ENCODE results near the gene GPR158. TPM values are rescaled to one million over a fixed set of nuclear protein-coding genes. Genes with fewer than 3 reads are reported as not detected.

The GPR158 gene
- total RNA-seq, 1 donor from 2014 or later = not detected

DNA sequence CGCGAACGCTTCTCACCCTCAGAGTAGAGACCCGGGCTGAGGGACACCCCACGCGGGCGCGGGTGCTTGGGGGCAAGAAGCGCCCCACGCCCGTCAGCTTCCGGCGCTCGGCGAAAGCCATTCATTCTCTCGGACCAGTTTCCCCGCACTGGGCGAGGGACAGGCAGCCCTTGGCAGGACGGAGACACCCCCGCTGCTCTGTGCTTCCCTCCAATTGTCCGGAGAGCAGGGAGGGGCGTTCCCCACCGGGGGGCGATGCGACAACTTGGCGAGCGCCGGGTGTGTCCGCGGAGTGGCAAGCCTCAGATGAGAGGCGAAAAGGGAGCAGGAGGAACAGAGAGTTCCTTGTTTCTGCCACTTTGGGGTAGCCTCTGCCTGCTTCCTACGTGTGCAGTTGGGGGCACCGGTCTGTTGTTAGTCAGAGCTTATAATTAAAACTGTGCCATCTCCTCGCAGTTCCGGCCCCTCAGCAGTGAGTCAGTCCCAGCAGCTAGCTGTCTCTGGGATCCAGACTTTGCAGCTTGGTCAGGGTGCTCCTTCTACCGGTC, 1.7 kb downstream of the GPR158 start:
- Mint-ChIP-seq H3K4me1 (peaks cover 4% of the 10 kb centered on the region), H3K27me3 (peaks cover 32% of the 10 kb centered on the region), H3K27ac (no peak overlapping the region), H3K36me3 (ENCODE audit: low read depth) (no peaks in the 10 kb centered on the region), H3K4me3 (no peak overlapping the region), H3K9me3 (peaks cover 6% of the 10 kb centered on the region)
- DNase-seq = no peak
- intact Hi-C loops (cut with micrococcal nuclease) = no loop called here

DNA sequence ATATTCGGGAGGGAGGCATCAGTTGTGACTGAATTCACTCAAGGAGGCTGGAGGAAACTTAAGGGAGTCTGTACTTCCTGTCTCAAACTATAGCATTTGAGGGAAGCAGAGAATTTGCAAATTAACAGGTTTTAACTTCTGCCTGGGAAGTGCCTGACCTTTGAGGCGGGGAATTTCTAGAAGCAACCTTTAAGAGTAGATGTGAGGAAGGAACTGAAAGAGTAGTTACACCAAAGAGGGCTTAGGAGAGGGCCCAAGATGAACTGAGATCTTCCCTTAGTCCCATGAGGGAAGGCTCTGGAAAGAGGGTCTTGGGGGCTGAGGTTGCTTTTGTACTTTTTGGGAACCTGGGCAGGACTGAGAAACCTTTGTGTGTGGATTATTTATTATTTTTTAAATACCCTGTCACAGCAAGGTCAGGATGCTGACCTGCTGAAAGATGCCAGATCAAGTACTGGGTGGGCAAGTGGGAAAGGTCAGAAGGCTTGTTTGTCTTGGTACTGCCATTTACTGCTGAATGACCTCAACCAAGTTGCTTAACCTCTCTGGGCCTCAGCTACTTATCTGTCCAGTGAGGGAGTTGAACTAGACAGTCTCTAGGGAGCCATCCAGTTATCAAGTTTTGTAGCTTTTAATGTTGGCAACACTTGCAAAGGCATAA, 2.4 kb downstream of the GPR158 start:
- Mint-ChIP-seq H3K9me3 (peaks cover 6% of the 10 kb centered on the region), H3K4me3 (no peak overlapping the region), H3K27me3 (peaks cover 32% of the 10 kb centered on the region), H3K27ac (no peak overlapping the region), H3K4me1 (peaks cover 4% of the 10 kb centered on the region), H3K36me3 (ENCODE audit: low read depth) (no peaks in the 10 kb centered on the region)
- intact Hi-C loops (cut with micrococcal nuclease) = no loop called here
- DNase-seq = no peak

- peaks cover 4% of the 10 kb centered on the region for H3K4me1 Mint-ChIP-seq
- intact Hi-C loops (cut with micrococcal nuclease) = no loop called here
- no peak for DNase-seq
- H3K4me3 Mint-ChIP-seq = no peak overlapping the region
- peaks cover 32% of the 10 kb centered on the region for H3K27me3 Mint-ChIP-seq
- peaks cover 6% of the 10 kb centered on the region for H3K9me3 Mint-ChIP-seq
- no peaks in the 10 kb centered on the region for H3K36me3 Mint-ChIP-seq (ENCODE audit: low read depth)
- H3K27ac Mint-ChIP-seq = no peak overlapping the region
Measured at GRCh38 chr10:25177754-25178135, 2.9 kb downstream of the GPR158 start.

DNA sequence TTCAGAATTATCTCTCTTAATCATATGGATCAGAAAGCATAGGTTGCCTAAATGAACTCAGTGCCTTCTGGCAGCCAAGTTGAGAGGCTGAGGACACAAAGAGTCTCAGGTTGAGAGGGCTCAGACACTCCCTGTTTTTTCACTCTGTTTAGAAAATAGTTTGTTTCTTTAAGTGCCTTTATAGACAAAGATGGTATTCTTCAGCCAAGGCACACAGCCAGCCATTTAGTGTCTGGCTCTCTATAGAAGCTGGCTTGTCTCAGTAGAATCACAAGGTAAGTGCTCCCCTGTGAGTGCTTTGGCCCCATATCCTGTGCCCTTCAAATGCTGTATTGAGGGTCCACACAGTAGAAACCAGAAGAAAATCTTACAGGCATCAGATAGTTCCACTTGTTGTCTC, 3.6 kb downstream of the GPR158 start:
- intact Hi-C loops (cut with micrococcal nuclease) = no loop called here
- DNase-seq = no peak
- H3K27me3 Mint-ChIP-seq = peaks cover 30% of the 10 kb centered on the region
- no peak overlapping the region for H3K27ac Mint-ChIP-seq
- H3K4me1 Mint-ChIP-seq = peaks cover 4% of the 10 kb centered on the region
- peaks cover 6% of the 10 kb centered on the region for H3K9me3 Mint-ChIP-seq
- H3K4me3 Mint-ChIP-seq = no peak overlapping the region
- no peaks in the 10 kb centered on the region for H3K36me3 Mint-ChIP-seq (ENCODE audit: low read depth)

DNA sequence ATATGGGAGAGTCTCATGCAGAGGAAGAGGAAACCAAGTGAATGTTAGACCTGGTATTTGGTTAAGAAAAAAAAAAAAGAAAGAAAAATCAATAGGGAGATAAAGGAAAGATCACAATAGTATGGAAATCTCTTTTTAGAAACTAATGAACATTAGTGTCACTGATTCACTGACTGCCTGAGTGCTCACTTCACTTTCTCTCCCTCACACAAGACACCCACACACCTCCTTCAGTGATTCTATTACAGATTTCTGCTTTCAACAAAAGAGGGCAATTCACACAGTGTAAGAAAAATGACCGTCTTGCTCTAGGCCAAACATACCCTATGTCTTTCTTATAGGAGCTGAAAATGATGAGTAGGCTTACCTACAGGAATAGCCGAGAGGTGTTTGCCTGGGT, 6.0 kb downstream of the GPR158 start:
- no peak for DNase-seq
- H3K36me3 Mint-ChIP-seq (ENCODE audit: low read depth) = no peaks in the 10 kb centered on the region
- no peak overlapping the region for H3K27ac Mint-ChIP-seq
- no peaks in the 10 kb centered on the region for H3K9me3 Mint-ChIP-seq
- H3K4me3 Mint-ChIP-seq = no peak overlapping the region
- intact Hi-C loops (cut with micrococcal nuclease) = no loop called here
- H3K27me3 Mint-ChIP-seq = peaks cover 16% of the 10 kb centered on the region
- no peaks in the 10 kb centered on the region for H3K4me1 Mint-ChIP-seq

GRCh38 chr10:25182636-25183035, 7.8 kb downstream of the GPR158 start:
- Mint-ChIP-seq H3K27me3 (peaks cover 3% of the 10 kb centered on the region), H3K4me3 (no peak overlapping the region), H3K9me3 (no peaks in the 10 kb centered on the region), H3K36me3 (ENCODE audit: low read depth) (no peaks in the 10 kb centered on the region), H3K4me1 (no peaks in the 10 kb centered on the region), H3K27ac (no peak overlapping the region)
- no peak for DNase-seq
- intact Hi-C loops (cut with micrococcal nuclease) = no loop called here

DNA sequence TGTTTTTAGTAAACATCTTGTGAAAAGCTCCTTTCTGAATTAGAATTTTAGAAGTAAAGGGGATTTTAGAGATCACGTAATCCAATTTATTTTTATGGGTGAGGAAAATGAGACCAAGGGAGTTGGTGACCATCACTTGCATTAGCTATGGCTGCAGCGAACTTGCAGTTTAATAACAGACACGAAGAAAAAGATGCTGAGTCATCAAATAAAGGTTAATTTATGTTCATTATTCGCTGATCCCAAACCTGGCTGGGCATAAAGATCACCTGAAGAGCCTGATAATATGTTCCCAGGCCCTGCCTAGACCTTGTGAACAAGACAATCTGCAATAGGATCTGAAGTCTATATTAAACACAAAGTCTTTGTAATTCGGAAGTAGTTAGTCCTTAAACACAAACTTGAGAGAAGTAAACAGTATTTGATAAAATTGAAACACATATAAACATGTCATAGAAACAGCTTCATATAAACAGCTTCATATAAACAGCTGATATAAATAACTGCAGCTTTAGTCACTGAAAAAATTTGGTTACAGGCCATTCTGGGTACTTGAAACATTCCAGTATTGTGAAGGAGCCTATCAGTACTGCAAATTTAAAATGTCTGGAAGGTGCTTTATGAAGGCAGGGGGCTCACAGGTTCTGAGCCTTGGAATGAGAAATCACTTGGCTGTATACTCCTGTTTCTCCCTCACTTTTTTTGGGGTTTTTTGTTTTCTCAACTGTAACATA, 16.5 kb downstream of the GPR158 start:
- H3K36me3 Mint-ChIP-seq (ENCODE audit: low read depth) = no peaks in the 10 kb centered on the region
- H3K9me3 Mint-ChIP-seq = peaks cover 3% of the 10 kb centered on the region
- no peak overlapping the region for H3K4me3 Mint-ChIP-seq
- intact Hi-C loops (cut with micrococcal nuclease) = no loop called here
- H3K27me3 Mint-ChIP-seq = no peaks in the 10 kb centered on the region
- DNase-seq = no peak
- no peaks in the 10 kb centered on the region for H3K4me1 Mint-ChIP-seq
- H3K27ac Mint-ChIP-seq = no peak overlapping the region

DNA sequence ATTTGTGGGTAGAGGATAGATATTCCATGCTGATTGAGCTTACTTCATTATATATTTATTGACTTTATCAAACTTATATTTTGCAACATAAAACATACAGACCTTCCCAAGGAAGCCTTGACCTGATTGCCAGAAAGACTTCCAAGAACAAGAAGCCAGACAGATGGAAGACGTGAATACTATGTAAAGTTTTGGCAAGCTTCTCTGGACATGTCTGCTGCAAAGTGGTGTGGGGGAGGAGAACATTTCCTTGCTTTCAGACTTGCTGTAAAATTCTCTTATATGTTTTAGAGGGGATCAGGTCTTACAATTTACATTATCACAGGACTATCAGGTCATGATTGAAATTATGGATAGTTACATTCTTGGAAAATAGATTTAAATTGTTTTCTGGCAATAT, 23.4 kb downstream of the GPR158 start:
- no peaks in the 10 kb centered on the region for H3K36me3 Mint-ChIP-seq (ENCODE audit: low read depth)
- no peak for DNase-seq
- no peaks in the 10 kb centered on the region for H3K4me1 Mint-ChIP-seq
- H3K9me3 Mint-ChIP-seq = no peaks in the 10 kb centered on the region
- H3K4me3 Mint-ChIP-seq = no peak overlapping the region
- intact Hi-C loops (cut with micrococcal nuclease) = no loop called here
- H3K27ac Mint-ChIP-seq = no peak overlapping the region
- H3K27me3 Mint-ChIP-seq = no peaks in the 10 kb centered on the region

- no peaks in the 10 kb centered on the region for H3K4me1 Mint-ChIP-seq
- H3K4me3 Mint-ChIP-seq = no peak overlapping the region
- no peaks in the 10 kb centered on the region for H3K9me3 Mint-ChIP-seq
- DNase-seq = no peak
- no peak overlapping the region for H3K27ac Mint-ChIP-seq
- intact Hi-C loops (cut with micrococcal nuclease) = no loop called here
- H3K36me3 Mint-ChIP-seq (ENCODE audit: low read depth) = no peaks in the 10 kb centered on the region
- no peaks in the 10 kb centered on the region for H3K27me3 Mint-ChIP-seq
Measured at GRCh38 chr10:25206693-25207414, 32.1 kb downstream of the GPR158 start.

DNA sequence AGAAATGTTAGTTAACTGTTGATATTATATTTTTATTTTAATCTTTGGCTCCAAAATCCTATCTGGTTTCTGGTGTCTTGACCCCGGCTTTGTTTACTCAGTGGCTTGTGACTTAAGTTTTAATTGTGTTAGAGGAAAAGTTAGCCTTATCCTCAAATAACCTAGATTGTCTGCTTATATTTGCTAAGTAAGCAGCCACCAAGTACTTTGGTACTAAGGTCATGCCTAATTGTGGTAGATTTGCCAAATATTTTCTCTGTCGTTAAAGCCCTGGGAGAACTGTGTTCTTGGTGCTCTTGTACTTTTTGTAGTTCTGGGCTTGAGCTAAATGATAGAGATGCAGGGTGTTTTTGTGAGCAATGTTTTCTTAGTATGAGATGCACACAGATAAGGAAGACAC, 34.8 kb downstream of the GPR158 start:
- H3K27me3 Mint-ChIP-seq = no peaks in the 10 kb centered on the region
- H3K27ac Mint-ChIP-seq = no peak overlapping the region
- intact Hi-C loops (cut with micrococcal nuclease) = no loop called here
- no peak for DNase-seq
- H3K4me3 Mint-ChIP-seq = no peak overlapping the region
- H3K36me3 Mint-ChIP-seq (ENCODE audit: low read depth) = no peaks in the 10 kb centered on the region
- no peaks in the 10 kb centered on the region for H3K4me1 Mint-ChIP-seq
- no peaks in the 10 kb centered on the region for H3K9me3 Mint-ChIP-seq

DNA sequence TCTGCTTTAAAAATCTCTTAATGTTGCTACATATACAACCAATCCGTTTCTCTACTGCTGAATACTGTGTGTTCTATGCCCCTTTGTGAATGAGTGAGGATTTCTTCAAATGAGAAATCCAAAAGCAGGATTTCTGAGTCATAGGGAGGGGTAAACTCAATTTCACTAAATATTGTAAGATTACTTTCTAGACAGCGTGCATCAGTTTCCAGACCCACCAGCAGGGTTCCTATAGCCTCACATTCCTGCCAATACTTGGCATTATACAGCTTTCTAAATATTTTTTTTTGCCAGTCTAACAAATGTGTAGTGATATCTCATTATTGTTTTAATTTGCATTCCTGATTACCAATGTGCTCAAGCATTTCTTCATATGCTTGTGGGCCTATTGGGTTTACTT, 35.5 kb downstream of the GPR158 start:
- Mint-ChIP-seq H3K36me3 (ENCODE audit: low read depth) (no peaks in the 10 kb centered on the region), H3K27ac (no peak overlapping the region), H3K27me3 (no peaks in the 10 kb centered on the region), H3K4me1 (no peaks in the 10 kb centered on the region), H3K9me3 (no peaks in the 10 kb centered on the region), H3K4me3 (no peak overlapping the region)
- intact Hi-C loops (cut with micrococcal nuclease) = no loop called here
- DNase-seq = no peak

- no peak for DNase-seq
- Mint-ChIP-seq H3K9me3 (no peaks in the 10 kb centered on the region), H3K4me3 (no peak overlapping the region), H3K27ac (no peak overlapping the region), H3K36me3 (ENCODE audit: low read depth) (no peaks in the 10 kb centered on the region), H3K4me1 (no peaks in the 10 kb centered on the region), H3K27me3 (no peaks in the 10 kb centered on the region)
- intact Hi-C loops (cut with micrococcal nuclease) = no loop called here
Measured at GRCh38 chr10:25220156-25220555, 45.4 kb downstream of the GPR158 start.

DNA sequence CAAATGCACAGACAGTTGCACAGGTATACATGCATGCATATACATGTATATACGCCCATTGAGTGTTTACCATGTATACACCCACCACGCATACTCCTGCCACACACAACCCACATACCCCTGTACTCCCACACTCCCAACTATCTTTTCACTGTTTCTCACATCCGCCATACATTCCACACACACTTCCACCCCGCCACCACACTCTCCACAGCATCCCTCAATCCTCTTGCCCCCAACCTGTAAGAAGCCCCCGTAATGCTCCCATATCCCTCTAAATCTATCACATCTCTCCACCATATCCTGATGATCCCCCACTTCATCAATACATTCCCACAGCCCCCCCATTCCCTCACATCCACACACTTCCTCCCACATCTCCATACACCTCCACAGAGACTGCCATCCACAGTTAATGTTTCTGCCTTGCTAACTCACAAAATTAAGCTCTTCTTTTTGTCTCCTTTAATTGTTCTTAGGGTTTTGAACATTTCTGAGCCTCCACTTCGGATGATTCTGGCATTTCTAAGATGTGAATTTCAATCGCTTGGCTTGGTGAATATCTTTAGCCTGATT, 47.4 kb downstream of the GPR158 start:
- H3K36me3 Mint-ChIP-seq (ENCODE audit: low read depth) = no peaks in the 10 kb centered on the region
- no peaks in the 10 kb centered on the region for H3K9me3 Mint-ChIP-seq
- DNase-seq = no peak
- H3K27ac Mint-ChIP-seq = no peak overlapping the region
- no peak overlapping the region for H3K4me3 Mint-ChIP-seq
- no peaks in the 10 kb centered on the region for H3K27me3 Mint-ChIP-seq
- no peaks in the 10 kb centered on the region for H3K4me1 Mint-ChIP-seq
- intact Hi-C loops (cut with micrococcal nuclease) = no loop called here

Data from activated CD4-positive, alpha-beta T cell treated with anti-CD3 and anti-CD28 coated beads, Interleukin-2, amount 10 ng/mL, durations not matched to agents 24 days and 14 days (primary cell).